ENCODE measurements around the gene ZNF8.
"Not testable (repeated sequence)": the region's sequence is repeated elsewhere in the genome, so short reads cannot be mapped to it uniquely, and the experiment has no call there.

ZNF8 gene

DNA sequence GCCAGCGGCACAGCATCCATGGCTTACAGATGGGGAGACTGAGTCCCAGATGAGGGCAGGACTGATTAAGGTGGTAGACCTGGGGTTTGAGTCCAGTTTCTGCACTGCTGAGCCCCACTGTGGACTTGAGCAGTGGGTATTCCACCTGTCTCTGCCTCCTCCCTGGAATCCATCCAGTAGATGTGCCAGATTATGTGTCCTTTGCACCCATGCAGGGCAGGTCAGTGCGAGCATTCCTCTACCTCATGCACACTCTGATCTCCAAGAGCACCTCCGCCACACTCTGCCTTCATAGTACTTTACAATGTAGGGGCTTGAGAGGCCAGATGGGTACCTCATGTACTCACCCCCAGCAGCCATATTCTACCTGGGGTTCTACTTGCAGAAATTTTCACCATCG, 58.1 kb downstream of the ZNF8 start:
- no peak for DNase-seq (ENCODE audit: low spot score)

DNA sequence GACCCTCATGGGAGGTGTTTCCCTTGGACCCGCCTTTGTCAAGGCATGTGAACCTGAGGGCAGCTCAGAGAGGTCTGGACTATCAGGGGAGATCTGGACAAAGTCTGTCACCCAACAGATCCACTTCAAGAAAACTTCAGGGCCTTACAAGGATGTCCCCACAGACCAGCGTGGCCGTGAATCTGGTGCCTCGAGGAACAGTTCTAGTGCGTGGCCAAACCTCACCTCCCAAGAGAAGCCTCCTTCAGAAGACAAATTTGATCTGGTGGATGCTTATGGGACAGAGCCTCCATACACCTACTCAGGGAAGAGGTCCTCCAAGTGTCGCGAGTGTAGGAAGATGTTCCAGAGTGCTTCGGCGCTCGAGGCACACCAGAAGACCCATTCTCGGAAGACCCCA, 59.6 kb downstream of the ZNF8 start:
- no peak for DNase-seq (ENCODE audit: low spot score)

DNA sequence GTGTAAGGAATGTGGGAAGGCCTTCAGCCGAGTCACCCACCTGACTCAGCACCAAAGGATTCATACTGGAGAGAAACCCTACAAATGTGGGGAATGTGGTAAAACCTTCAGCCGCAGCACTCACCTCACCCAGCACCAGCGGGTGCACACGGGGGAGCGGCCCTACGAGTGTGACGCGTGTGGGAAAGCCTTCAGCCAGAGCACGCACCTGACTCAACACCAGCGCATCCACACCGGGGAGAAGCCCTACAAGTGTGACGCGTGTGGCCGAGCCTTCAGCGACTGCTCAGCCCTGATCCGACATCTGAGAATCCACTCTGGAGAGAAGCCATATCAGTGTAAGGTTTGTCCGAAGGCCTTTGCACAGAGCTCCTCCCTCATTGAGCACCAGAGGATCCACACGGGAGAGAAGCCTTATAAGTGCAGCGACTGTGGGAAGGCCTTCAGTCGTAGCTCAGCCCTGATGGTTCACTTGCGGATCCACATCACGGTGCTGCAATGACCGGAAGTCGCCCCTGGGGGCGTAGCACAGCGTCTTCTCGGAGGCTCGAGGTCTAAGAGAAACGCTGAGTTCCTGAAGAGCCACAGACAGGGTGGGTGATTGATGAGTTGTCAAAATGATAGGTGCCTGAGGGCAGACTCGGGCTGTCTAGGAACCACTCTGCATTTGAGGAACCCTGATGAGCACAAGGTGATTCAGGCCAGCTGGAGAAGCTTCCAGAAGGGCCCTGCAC, 60.2 kb downstream of the ZNF8 start:
- no peak for DNase-seq (ENCODE audit: low spot score)

DNA sequence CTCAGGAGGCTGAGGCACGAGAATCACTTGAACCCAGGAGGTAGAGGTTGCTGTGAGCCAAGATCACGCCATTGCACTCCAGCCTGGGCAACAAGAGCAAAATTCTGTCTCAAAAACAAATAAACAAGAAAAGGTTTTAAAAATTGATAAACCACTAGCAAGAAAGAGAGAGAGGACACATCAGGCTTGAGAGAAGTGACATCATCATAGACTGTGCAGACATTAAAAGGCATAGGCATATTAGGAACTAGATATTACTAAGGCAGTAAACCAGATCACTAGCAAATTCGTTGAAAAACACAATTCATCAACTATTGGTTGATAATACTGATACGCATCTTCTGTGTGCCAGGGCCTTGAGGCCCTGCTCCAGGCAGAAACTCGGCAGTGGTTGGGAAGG, 66.8 kb downstream of the ZNF8 start:
- no peak for DNase-seq (ENCODE audit: low spot score)

DNA sequence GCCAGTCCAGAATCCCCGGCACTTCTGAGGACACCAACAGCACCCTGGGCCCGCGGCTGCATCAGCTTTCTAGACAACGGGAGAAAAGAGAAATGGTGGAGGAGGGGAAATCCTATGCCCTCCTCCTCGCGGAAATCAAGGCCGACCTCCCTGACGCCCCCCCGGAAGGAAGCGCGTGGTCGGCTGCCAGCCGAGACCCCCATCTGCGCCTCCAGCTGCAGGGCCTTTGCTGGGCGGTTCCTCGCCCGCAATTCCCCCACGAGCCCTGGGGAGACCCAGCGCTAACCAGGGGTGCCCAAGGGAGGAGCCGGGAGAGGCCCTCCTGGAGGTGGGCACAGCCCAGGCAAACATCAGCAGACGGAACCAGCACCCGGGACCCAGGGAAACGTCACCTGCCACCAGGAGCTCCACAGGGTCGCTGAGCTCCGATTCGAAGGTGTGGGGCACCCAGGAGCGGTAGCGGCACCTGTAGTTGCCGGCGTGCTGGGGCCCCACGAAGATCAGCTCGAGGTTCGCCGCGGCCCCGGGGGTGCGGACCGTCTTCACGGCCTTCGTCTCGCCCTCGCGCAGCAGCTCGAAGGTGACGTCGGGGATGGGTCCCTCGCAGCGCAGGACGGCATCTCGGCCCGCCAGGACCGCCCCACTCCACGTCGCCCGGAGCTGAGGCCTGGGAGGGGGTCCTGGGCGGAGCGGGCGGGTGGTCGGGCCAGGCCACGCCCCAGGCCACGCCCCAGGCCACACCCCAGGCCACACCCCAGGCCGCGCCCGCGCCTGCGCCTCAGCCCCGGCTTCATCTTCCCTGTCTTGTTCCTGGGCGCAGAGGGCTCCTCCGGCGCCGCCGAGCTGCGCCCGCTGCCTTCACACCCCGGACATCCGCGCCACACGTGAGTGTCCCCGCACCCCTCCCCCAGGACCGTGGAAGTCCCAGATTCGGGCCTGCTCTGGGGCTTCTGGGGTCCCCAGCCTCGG, 68.5 kb downstream of the ZNF8 start:
- DNase-seq (ENCODE audit: low spot score), result no peak

DNA sequence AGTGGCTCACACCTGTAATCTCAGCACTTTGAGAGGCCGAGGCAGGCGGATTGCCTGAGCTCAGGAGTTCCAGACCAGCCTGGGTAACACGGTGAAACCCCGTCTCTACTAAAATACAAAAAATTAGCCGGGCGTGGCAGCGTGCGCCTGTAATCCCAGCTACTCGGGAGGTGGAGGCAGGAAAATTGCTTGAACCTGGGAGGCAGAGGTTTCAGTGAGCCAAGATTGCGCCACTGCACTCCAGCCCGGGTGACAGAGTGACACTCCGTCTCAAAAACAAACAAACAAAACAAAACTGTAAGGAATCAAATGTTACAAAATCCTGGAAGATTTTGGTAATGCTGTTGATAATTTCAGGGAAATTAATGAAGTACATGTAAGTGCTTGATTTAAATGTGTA, 69.3 kb downstream of the ZNF8 start:
- DNase-seq (ENCODE audit: low spot score), result not testable (repeated sequence)

DNA sequence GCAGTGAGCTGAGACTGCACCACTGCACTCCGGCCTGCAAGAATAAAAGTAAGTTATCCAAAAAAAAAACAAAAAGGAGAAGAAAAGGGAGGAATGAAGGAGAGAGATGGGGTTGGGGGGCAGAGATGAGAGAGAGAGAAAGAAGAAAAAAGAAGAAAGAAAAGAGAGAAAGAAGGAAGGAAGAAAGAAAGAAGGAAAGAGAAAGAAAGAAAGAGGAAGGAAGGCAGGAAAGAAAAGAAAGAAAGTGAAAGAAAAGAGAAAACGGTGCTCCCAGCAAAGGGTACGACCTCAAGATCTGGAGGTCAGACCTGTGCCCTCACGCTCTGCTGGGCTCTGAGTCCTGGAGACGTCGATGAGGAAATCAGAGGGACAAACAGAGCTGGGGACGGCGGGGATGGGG, 70.8 kb downstream of the ZNF8 start:
- DNase-seq (ENCODE audit: low spot score), result no peak

DNA sequence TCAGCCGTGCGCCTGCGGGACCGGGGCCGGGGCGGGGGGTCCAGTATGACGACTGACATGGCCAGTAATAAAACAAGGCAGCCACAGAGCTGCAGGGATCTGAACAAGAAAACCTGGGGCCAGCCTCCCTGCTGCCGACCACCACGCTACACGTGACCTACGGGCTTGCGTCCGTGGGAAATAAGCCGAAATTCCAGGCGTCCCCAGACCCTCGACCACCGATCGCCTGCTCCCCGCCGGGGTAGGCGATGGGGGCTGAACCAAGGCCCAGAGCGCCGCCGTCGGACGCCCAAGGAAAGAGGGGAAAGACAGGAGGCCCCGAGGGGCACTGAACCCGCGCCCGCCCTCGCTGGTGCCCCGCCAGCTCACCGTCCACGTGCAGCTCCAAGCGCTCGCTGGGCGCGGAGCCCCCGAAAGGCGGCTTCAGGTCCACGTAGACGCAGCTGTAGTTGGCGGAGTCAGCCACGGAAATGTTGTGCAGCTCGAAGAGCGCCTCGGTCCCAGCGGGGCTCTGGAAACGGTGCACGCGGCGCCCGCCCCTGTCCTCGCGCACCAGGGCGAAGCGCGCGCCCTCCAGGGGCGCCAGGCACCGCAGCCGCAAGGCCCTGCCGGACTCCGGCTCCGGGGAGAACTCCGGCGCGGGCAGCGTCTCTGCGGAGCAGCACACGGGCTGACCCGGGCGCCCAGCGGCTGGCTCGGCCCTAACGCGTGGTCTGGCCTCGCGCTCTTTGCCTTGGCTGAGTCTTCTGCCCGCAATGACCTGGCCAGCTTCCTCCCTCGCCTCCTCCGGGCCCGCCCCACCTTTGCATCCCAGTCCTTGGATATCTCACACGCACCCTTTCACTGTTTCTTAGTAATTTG, 71.5 kb downstream of the ZNF8 start:
- no peak for DNase-seq (ENCODE audit: low spot score)

DNA sequence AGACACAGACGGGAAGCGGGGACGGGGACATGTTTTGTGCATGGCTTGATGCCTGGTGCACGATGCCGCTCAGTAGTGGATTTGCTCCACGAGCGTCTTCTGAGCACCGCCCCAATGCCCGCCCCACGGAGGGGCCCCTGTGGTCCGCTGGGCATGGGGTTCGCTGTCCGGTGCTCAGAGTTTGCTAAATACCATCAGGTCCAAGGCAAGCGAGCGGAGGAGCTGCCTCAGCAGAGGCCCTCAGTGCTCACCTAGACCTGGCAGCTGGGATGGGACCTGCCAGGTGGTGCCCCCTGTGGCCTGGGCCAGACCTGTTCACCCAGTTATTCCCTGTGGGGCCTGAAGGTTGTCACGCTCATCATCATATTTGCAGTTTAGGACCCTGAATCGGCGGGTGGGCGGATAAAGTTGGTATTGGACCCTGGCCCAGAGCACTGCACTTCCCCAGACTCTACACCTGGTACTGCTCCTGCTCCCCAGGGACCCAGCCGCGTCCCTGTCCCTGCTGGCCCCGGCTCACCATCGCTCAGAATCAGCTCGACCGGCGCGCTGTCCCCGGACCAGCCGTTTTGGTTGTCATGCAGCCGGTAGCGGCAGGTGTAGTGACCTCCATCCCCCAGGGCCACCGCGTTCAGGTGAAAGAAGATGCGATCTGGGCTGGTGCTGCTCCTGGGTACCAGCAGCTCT, 72.3 kb downstream of the ZNF8 start:
- DNase-seq (ENCODE audit: low spot score), result no peak

DNA sequence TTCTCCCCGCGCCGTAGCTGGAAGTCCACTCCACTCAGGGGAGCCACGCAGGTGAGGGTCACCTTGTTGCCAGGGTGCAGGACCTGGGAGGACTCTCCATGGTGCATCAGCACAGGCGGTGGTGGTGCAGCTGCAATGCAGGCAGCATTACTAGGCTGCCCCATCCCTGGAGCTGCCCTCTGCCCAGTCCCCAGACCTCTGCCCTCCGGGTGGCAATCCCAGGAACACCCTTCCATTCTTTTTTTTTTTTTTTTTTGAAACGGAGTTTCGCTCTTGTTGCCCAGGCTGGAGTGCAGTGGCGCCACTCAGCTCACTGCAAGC, 72.8 kb downstream of the ZNF8 start:
- no peak for DNase-seq (ENCODE audit: low spot score)

DNA sequence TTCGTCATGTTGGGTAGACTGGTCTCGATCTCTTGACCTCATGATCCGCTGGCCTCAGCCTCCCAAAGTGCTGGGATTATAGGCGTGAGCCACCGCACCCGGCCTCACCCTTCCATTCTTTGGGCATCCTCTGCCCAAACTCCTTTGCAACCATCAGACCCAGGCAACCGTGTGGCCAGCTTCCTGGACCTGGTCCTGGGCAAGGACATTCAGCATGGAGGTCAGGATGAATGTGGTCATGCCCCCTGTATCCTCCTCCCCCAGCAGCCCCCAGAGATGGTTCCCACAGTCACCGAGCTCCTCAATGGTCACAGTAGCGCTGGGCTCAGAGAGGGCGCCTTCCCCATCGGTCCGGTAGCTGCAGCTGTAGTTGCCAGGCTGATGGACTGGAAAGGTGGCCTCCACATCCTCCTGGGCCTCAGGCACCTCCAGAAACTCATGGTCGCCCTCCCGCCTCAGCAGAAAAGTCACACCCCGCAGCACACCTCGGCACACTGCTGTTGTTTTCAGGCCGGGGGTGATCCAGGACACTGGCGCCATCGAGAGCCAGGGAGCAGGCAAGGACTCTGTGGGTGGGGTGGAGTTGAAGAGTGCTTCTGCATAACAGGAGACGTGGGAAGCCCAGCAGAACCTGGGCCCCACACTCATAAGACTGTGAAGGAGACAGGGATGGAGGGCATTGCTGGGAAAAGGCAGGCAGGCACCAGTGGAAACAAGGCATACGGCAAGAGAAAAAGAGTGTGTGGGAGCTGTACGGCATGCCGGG, 73.4 kb downstream of the ZNF8 start:
- no peak for DNase-seq (ENCODE audit: low spot score)
